DOHH2 (cell line): Measurements from ENCODE around the gene TFR2.

Experiments
- CTCF ChIP-seq: fragments of 200-600 bp; sonication (generic); IDR thresholded peaks from one replicate; pipeline ENCODE4 v1.5.1; 2014; ENCODE audit warnings: antibody characterized with exemption, mild to moderate bottlenecking, low read depth, low read length; ENCODE audit not compliant: poor library complexity, severe bottlenecking
- EZH2phosphoT487 ChIP-seq: fragments of 200-600 bp; sonication (generic); IDR thresholded peaks from 2 replicates; pipeline ENCODE4 v1.6.1; 2017; ENCODE audit warnings: borderline replicate concordance, mild to moderate bottlenecking, antibody characterized with exemption, low read length, moderate library complexity, mixed read lengths

DNA sequence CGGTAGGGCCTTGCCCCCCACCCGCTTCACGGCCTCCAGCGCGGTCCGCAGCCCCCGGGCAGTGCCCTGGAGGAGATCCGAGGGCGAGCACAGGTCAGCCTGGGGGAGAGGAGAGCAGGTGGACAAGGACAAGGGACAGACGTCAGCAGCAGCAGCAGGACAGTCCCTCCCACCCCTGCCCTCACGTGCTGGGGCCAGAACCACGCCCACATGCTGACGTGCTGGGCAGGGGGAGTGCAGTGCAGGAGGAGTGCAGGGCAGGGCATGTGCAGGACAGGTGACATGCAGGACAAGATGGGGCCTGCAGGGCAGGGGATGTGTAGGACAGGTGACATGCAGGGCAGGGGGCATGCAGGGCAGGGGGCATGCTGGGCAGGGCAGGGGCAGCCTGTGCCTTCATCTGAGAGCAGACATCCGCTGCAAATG, 66.1 kb downstream of the TFR2 start:
- no peak for TF ChIP-seq CTCF
- no peak for TF ChIP-seq EZH2phosphoT487
